IMR-90 (cell line): ENCODE results near the gene MEGF6. TPM values are rescaled to one million over a fixed set of nuclear protein-coding genes. Genes with fewer than 3 reads are reported as not detected.

Source experiments
- ATAC-seq: fragments of 200-7000 bp; cut with Tn5 transposase; 2 replicates; pipeline ENCODE4 v1.9.1; 2020; ENCODE audit warnings: low read depth, mild to moderate bottlenecking, moderate library complexity
- BruUV-seq: library from RNA; stranded (reverse); fragments of 400-500 nt; replicated peaks from 2 replicates; lab custom pipeline; 2021; lab: Mats Ljungman, UMichigan
- CTCF ChIA-PET: fragments of 300-600 bp; formaldehyde crosslinking; extraction: SDS; loops from one replicate; lab custom pipeline; 2021; ENCODE audit warnings: antibody characterized with exemption; lab: Yijun Ruan, JAX
- POLR2A ChIA-PET: fragments of 300-600 bp; sonication (Branson Sonifier 250); formaldehyde crosslinking; loops from one replicate; lab custom pipeline; 2022; ENCODE audit warnings: antibody characterized with exemption; ENCODE audit not compliant: unreplicated experiment; lab: Charles Lee
- DNase-seq: peaks from one replicate; pipeline ENCODE4 v3.0.0; 2013
- H2AFZ ChIP-seq: replicated peaks from 2 replicates; pipeline ENCODE3; 2013; ENCODE audit warnings: low read length, mild to moderate bottlenecking; ENCODE audit not compliant: poor library complexity
- H2AK5ac ChIP-seq: 2 replicates; pipeline ENCODE4 v1.6.1; 2013; ENCODE audit warnings: low read depth, low read length, inconsistent platforms
- H2AK9ac ChIP-seq: replicated peaks from 2 replicates; pipeline ENCODE3; 2013; ENCODE audit warnings: mild to moderate bottlenecking, low read depth, low read length, moderate library complexity; ENCODE audit not compliant: poor library complexity
- H2BK120ac ChIP-seq: 2 replicates; pipeline ENCODE4 v1.6.1; 2013; ENCODE audit warnings: low read depth, low read length, inconsistent platforms
- H2BK15ac ChIP-seq: 3 replicates; pipeline ENCODE4 v1.6.1; 2013; ENCODE audit warnings: low read depth, low read length, inconsistent platforms
- H2BK20ac ChIP-seq: 2 replicates; pipeline ENCODE4 v1.6.1; 2013; ENCODE audit warnings: low read depth, mild to moderate bottlenecking, inconsistent platforms, low read length, moderate library complexity
- H2BK5ac ChIP-seq: 2 replicates; pipeline ENCODE4 v1.6.1; 2013; ENCODE audit warnings: mild to moderate bottlenecking, low read depth, low read length, inconsistent platforms; ENCODE audit not compliant: poor library complexity, severe bottlenecking
- H3K14ac ChIP-seq: replicated peaks from 2 replicates; pipeline ENCODE4 v1.6.1; 2013; ENCODE audit warnings: low read depth, low read length, inconsistent platforms
- H3K18ac ChIP-seq: 2 replicates; pipeline ENCODE4 v1.6.1; 2013; ENCODE audit warnings: low read depth, low read length, control low read depth
- H3K23ac ChIP-seq: 2 replicates; pipeline ENCODE4 v1.6.1; 2013; ENCODE audit warnings: low read depth, low read length, inconsistent platforms
- H3K27ac ChIP-seq: 2 replicates; pipeline ENCODE4 v1.5.1; 2013; ENCODE audit warnings: mild to moderate bottlenecking, control low read depth, low read length; ENCODE audit not compliant: insufficient read depth
- H3K27me3 ChIP-seq: 2 replicates; pipeline ENCODE4 v1.6.1; 2013; ENCODE audit warnings: low read length; ENCODE audit not compliant: control insufficient read depth, insufficient read depth
- H3K36me3 ChIP-seq: 2 replicates; pipeline ENCODE4 v1.6.1; 2013; ENCODE audit warnings: low read length, mixed read lengths; ENCODE audit not compliant: control insufficient read depth, insufficient read depth
- H3K4ac ChIP-seq: 2 replicates; pipeline ENCODE4 v1.6.1; 2013; ENCODE audit warnings: low read depth, low read length, inconsistent platforms
- H3K4me1 ChIP-seq: 2 replicates; pipeline ENCODE4 v1.6.1; 2013; ENCODE audit warnings: low read length, mixed read lengths; ENCODE audit not compliant: control insufficient read depth, insufficient read depth
- H3K4me2 ChIP-seq: 2 replicates; pipeline ENCODE4 v1.6.1; 2013; ENCODE audit warnings: low read depth, mild to moderate bottlenecking, control low read depth, low read length, moderate library complexity
- H3K4me3 ChIP-seq: 2 replicates; pipeline ENCODE4 v1.5.1; 2013; ENCODE audit warnings: low read depth, mild to moderate bottlenecking, control low read depth, low read length, moderate library complexity; ENCODE audit not compliant: insufficient read depth
- H3K56ac ChIP-seq: 2 replicates; pipeline ENCODE4 v1.6.1; 2013; ENCODE audit warnings: low read length, inconsistent platforms; ENCODE audit not compliant: insufficient read depth; ENCODE audit errors: extremely low read depth
- H3K79me1 ChIP-seq, 2 experiments: 2 replicates each; pipeline ENCODE4 v1.6.1; 2013; ENCODE audit warnings: low read length in 2 of 2, inconsistent platforms in 1 of 2, low read depth in 1 of 2
- H3K9ac ChIP-seq: 2 replicates; pipeline ENCODE4 v1.6.1; 2013; ENCODE audit warnings: low read depth, low read length, control low read depth
- H3K9me1 ChIP-seq: 2 replicates; pipeline ENCODE4 v1.6.1; 2013; ENCODE audit warnings: low read length, inconsistent platforms; ENCODE audit not compliant: insufficient read depth
- H3K9me3 ChIP-seq: 2 replicates; pipeline ENCODE4 v1.6.1; 2013; ENCODE audit warnings: low read length; ENCODE audit not compliant: control insufficient read depth, insufficient read depth
- H4K20me1 ChIP-seq: 2 replicates; pipeline ENCODE4 v1.6.1; 2013; ENCODE audit warnings: low read length, inconsistent platforms; ENCODE audit not compliant: insufficient read depth
- H4K5ac ChIP-seq: 2 replicates; pipeline ENCODE4 v1.6.1; 2013; ENCODE audit warnings: mild to moderate bottlenecking, low read depth, low read length, control low read depth
- H4K8ac ChIP-seq, 2 experiments: 2 replicates each; pipeline ENCODE4 v1.6.1; 2013; ENCODE audit warnings: low read depth in 2 of 2, low read length in 2 of 2, control low read depth in 1 of 2, inconsistent platforms in 1 of 2
- H4K91ac ChIP-seq: 2 replicates; pipeline ENCODE4 v1.6.1; 2013; ENCODE audit warnings: low read depth, low read length, inconsistent platforms; ENCODE audit not compliant: insufficient read depth
- CHD1 ChIP-seq: IDR thresholded peaks from 2 replicates; pipeline ENCODE4 v1.6.1; 2012; ENCODE audit warnings: low read depth, low read length, improper control_type of control experiment
- WGBS, 2 experiments: methylation state at CpG; one replicate each; pipeline versions ENCODE4 v1.1.5 to v1.1.7; 2013; ENCODE audit warnings: missing lambda C conversion rate in 2 of 2; ENCODE audit not compliant: insufficient read length in 1 of 2; ENCODE audit errors: extremely low coverage in 2 of 2; 5-methylcytosine and 5-hydroxymethylcytosine counted together
- dilution Hi-C: fragments of 300-500 bp; cut with HindIII; formaldehyde crosslinking; loops from one replicate; pipeline ENCODE4 v1.14.3; 2018; ENCODE audit warnings: low sequenced_read_pairs; ENCODE audit not compliant: unreplicated experiment
- in situ Hi-C: fragments of 300-500 bp; cut with MboI; formaldehyde crosslinking; loops from 3 replicates; pipeline ENCODE4 v1.14.3; 2019; ENCODE audit warnings: low sequenced_read_pairs, inconsistent platforms, mixed read lengths
- intact Hi-C: fragments of 100-400 bp; cut with micrococcal nuclease; formaldehyde crosslinking; loops from 2 replicates; pipeline ENCODE4 v1.10.0; 2022
- polyA plus RNA-seq, 3 experiments: library from polyadenylated mRNA; depleted of rRNA; stranded (reverse); fragments of >200 nt; gene quantifications; 2 replicates each; pipeline ENCODE4 v1.2.3, GENCODE V29; 2012; ENCODE audit warnings: low replicate concordance in 1 of 3
- total RNA-seq: library from RNA; depleted of rRNA; stranded (reverse); fragments of >200 nt; gene quantifications from 2 replicates; pipeline ENCODE4 v1.2.3, GENCODE V29; 2012

Gene MEGF6
- total and polyA plus RNA-seq, 2 of the 4 experiments (the other 2 are of a cell fraction): 0.72 to 4.1 TPM

- H3K9me1 ChIP-seq: peaks cover 2% of the 10 kb centered on the region; the same call in 1 of the 2 replicates
- peaks cover 4% of the 10 kb centered on the region for H3K4me1 ChIP-seq
- H4K5ac ChIP-seq: peak overlapping the region; percentile 50; the same call in 1 of the 2 replicates
- peak overlapping the region; percentile 7; the same call in 1 of the 2 replicates for H3K23ac ChIP-seq
- peak overlapping the region; percentile 66 for H3K4me3 ChIP-seq
- H3K14ac ChIP-seq: peak overlapping the region; percentile 59
- dilution Hi-C loops (no loop called here), intact Hi-C loops (no loop called here), in situ Hi-C loops (no loop called here)
- no peaks in the 10 kb centered on the region for H3K27me3 ChIP-seq
- H3K4ac ChIP-seq: peak overlapping the region; percentile 79
- no peak overlapping the region; the same call in 1 of the 2 replicates for H3K18ac ChIP-seq
- no peak for TF ChIP-seq CHD1
- H3K27ac ChIP-seq: 0 out of 2 replicates have a peak overlapping the region, but pooled peaks have one; percentile 6
- no peak overlapping the region for H2BK5ac ChIP-seq
- 68% methylated on average over 16 of the region's 32 CpGs; no CpG with 5 or more reads in 1 of the 2 experiments for WGBS, 2 experiments
- H3K56ac ChIP-seq: peak overlapping the region; percentile 67
- peak overlapping the region; percentile 83 to 88; a peak in 2 of 4 replicates for H4K8ac ChIP-seq
- peak overlapping the region; percentile 90 for H2AFZ ChIP-seq
- CTCF ChIA-PET: interaction anchor here (0.6 kb wide), 1 partner anchor 320 kb away, joined by 4 read pairs; no protein-coding TSS in a partner anchor
- peak overlapping the region; percentile 68 for H4K91ac ChIP-seq
- H3K9ac ChIP-seq: peak overlapping the region; percentile 56; the same call in 1 of the 2 replicates
- H2AK9ac ChIP-seq: peak overlapping the region; percentile 91
- H3K9me3 ChIP-seq: no peaks in the 10 kb centered on the region
- no peaks in the 10 kb centered on the region; the same call in 1 of the 2 replicates for H4K20me1 ChIP-seq
- no TSS peak for BruUV-seq
- no peak for ATAC-seq
- H3K4me2 ChIP-seq: peak overlapping the region; percentile 90
- H3K36me3 ChIP-seq: no peaks in the 10 kb centered on the region
- DNase-seq: no peak
- peak overlapping the region; percentile 78 for H2AK5ac ChIP-seq
- H3K79me1 ChIP-seq: peaks cover 0 to 10% of the 10 kb centered on the region in 2 experiments; a peak in 2 of 4 replicates
- H2BK120ac ChIP-seq: peak overlapping the region; percentile 48
- POLR2A ChIA-PET: no interaction called here
- H2BK20ac ChIP-seq: 0 out of 2 replicates have a peak overlapping the region, but pooled peaks have one; percentile 35
- no peak overlapping the region for H2BK15ac ChIP-seq
These were observed 81.0 kb downstream of the MEGF6 start for GRCh38 chr1:3530086-3530925.
